K562 (cell line): Measurements from ENCODE around the gene CELA1. TPM values are rescaled to one million over a fixed set of nuclear protein-coding genes. Genes with fewer than 3 reads are reported as not detected.

ENCODE experiments used
- ATAC-seq: fragments of 200-7000 bp; cut with Tn5 transposase; 3 replicates; pipeline ENCODE4 v1.9.1; 2020; ENCODE audit warnings: moderate library complexity
- BruUV-seq: library from RNA; stranded (reverse); fragments of 400-500 nt; replicated peaks from 2 replicates; lab custom pipeline; 2021; lab: Mats Ljungman, UMichigan
- CTCF ChIA-PET: fragments of 300-600 bp; formaldehyde crosslinking; extraction: SDS; loops from one replicate; lab custom pipeline; 2021; ENCODE audit warnings: low intra/inter-chr PET ratio; lab: Yijun Ruan, JAX
- POLR2A ChIA-PET: fragments of 300-600, 350-650 bp; sonication (Branson Sonifier 250); formaldehyde crosslinking; extraction: SDS; loops from one replicate; lab custom pipeline; 2021; ENCODE audit warnings: antibody characterized with exemption, inconsistent platforms; lab: Yijun Ruan, JAX
- DNase-seq, 4 experiments: peaks; one replicate each; pipeline versions ENCODE4 v3.0.0 to v3.0.0-alpha.2; 2011 to 2018; ENCODE audit warnings: low spot score in 3 of 4, mixed read lengths in 3 of 4; ENCODE audit errors: extremely low read depth in 1 of 4
- FAIRE-seq: peaks from 2 replicates; lab custom pipeline; 2011; peaks lifted over from hg19 to GRCh38; lab: Jason Lieb, UNC
- H2AFZ ChIP-seq: 2 replicates; pipeline ENCODE4 v1.6.0; 2011; ENCODE audit warnings: low read depth, low read length, control low read depth, inconsistent platforms
- H3K27ac ChIP-seq: fragments of 200-600 bp; 3 replicates; pipeline ENCODE4 v1.8.0; 2011; ENCODE audit warnings: low read depth, mild to moderate bottlenecking, control low read depth, inconsistent platforms, low read length, moderate library complexity, mixed read lengths; ENCODE audit errors: extremely low read depth
- H3K27me3 ChIP-seq, 2 experiments: fragments of 300-600 bp in 1 of 2; 2 replicates in 1 of 2; 3 replicates in 1 of 2; pipeline versions ENCODE4 v1.6.0 to v1.8.0; 2011; ENCODE audit warnings: inconsistent platforms in 2 of 2, low read length in 2 of 2, mild to moderate bottlenecking in 1 of 2, mixed read lengths in 1 of 2, moderate library complexity in 1 of 2; ENCODE audit not compliant: control insufficient read depth in 2 of 2, insufficient read depth in 2 of 2
- H3K36me3 ChIP-seq: fragments of 300-600 bp; 3 replicates; pipeline ENCODE4 v1.8.0; 2011; ENCODE audit warnings: mild to moderate bottlenecking, low read length, inconsistent platforms; ENCODE audit not compliant: control insufficient read depth, insufficient read depth
- H3K4me1 ChIP-seq, 2 experiments: fragments of 200-600 bp in 1 of 2; replicated peaks in 1 of 2; 2 replicates in 1 of 2; 3 replicates in 1 of 2; pipeline versions ENCODE4 v1.5.1 to v1.8.0; 2011; ENCODE audit warnings: inconsistent platforms in 2 of 2, low read length in 2 of 2, mild to moderate bottlenecking in 1 of 2, mixed read lengths in 1 of 2, moderate library complexity in 1 of 2; ENCODE audit not compliant: control insufficient read depth in 2 of 2, insufficient read depth in 2 of 2
- H3K4me2 ChIP-seq: 2 replicates; pipeline ENCODE4 v1.6.1; 2011; ENCODE audit warnings: low read length, control low read depth, inconsistent platforms, mixed read lengths; ENCODE audit not compliant: insufficient read depth
- H3K4me3 ChIP-seq: fragments of 200-600 bp; sonication (generic), shearing (Covaris generic); 2 replicates; pipeline ENCODE4 v1.5.1; 2016; ENCODE audit warnings: control low read depth, inconsistent platforms
- H3K79me2 ChIP-seq: fragments of 200-600 bp; 3 replicates; pipeline ENCODE4 v1.8.0; 2011; ENCODE audit warnings: low read length, inconsistent platforms; ENCODE audit not compliant: control insufficient read depth, insufficient read depth
- H3K9ac ChIP-seq, 2 experiments: 2 replicates each; pipeline versions ENCODE4 v1.6.0 to v1.6.1; 2011; ENCODE audit warnings: low read depth in 2 of 2, low read length in 2 of 2, control low read depth in 1 of 2, inconsistent platforms in 1 of 2, mild to moderate bottlenecking in 1 of 2, mixed read lengths in 1 of 2; ENCODE audit not compliant: insufficient read depth in 1 of 2
- H3K9me1 ChIP-seq: one replicate; pipeline ENCODE4 v1.6.0; 2011; ENCODE audit warnings: inconsistent platforms, mild to moderate bottlenecking, low read length, moderate library complexity; ENCODE audit not compliant: control insufficient read depth, insufficient read depth
- H3K9me3 ChIP-seq: replicated peaks from 2 replicates; pipeline ENCODE4 v1.5.1; 2011; ENCODE audit warnings: low read depth, low read length, inconsistent platforms; ENCODE audit not compliant: control insufficient read depth, insufficient read depth
- H4K20me1 ChIP-seq: replicated peaks from 2 replicates; pipeline ENCODE4 v1.6.1; 2011; ENCODE audit warnings: low read length, inconsistent platforms, mixed read lengths; ENCODE audit not compliant: control insufficient read depth, insufficient read depth
- ARID4B ChIP-seq: sonication (generic); formaldehyde crosslinking; IDR thresholded peaks from 2 replicates; pipeline ENCODE4 v1.8.0; 2022; ENCODE audit warnings: mild to moderate bottlenecking, missing genetic modification reagents
- DPF2 ChIP-seq: fragments of 450-650 bp; IDR thresholded peaks from 2 replicates; pipeline ENCODE4 v1.6.1; 2016
- HMBOX1 ChIP-seq: sonication (generic); IDR thresholded peaks from 2 replicates; pipeline ENCODE4 v1.6.1; 2016
- RFX1 ChIP-seq: fragments of 450-650 bp; IDR thresholded peaks from 2 replicates; pipeline ENCODE4 v1.6.1; 2016; ENCODE audit warnings: mild to moderate bottlenecking, moderate library complexity
- WGBS: fragments of 100-300 bp; shearing (Covaris generic); methylation state at CpG from one replicate; pipeline ENCODE4 v1.1.6; 2016; ENCODE audit warnings: low coverage, mixed read lengths; ENCODE audit not compliant: insufficient coverage; ENCODE audit errors: missing lambda C conversion rate; 5-methylcytosine and 5-hydroxymethylcytosine counted together
- in situ Hi-C: fragments of 300-500 bp; cut with MboI; formaldehyde crosslinking; loops from 4 replicates; pipeline ENCODE4 v1.15.0; 2018; ENCODE audit warnings: inconsistent platforms, mixed read lengths
- intact Hi-C: fragments of 100-400 bp; cut with micrococcal nuclease; formaldehyde crosslinking; loops from 2 replicates; pipeline ENCODE4 v1.14.2; 2022
- polyA plus RNA-seq, 8 experiments: library from polyadenylated mRNA; depleted of rRNA in 4 of 8; stranded (reverse) in 5 of 8; unstranded in 3 of 8; fragments of >200 nt; fragmentation: Nextera tagmentation in 2 of 8; fragmentation: Illumina TruSeq in 1 of 8; extraction: Ambion mirVana in 2 of 8; extraction: Trizol in 1 of 8; gene quantifications; 2 replicates each; pipeline versions ENCODE4 v1.2.1 to v1.2.3, GENCODE V29; 2011 to 2014; ENCODE audit warnings: inconsistent platforms in 1 of 8, missing spikeins in 1 of 8
- total RNA-seq, 7 experiments: library from RNA; depleted of rRNA in 6 of 7; stranded (reverse); fragments of >200 nt in 6 of 7; fragmentation: Illumina TruSeq in 2 of 7; extraction: Trizol in 2 of 7; gene quantifications; 2 replicates each; pipeline versions ENCODE4 v1.2.1 to v1.2.3, GENCODE V29; 2011 to 2021; ENCODE audit warnings: low replicate concordance in 1 of 7

Gene CELA1
- total and polyA plus RNA-seq, 9 of the 15 experiments (the other 6 are each of a cell fraction or from before 2014, with no cell fraction given) = 0.06 to 0.27 (median 0.22) TPM; not detected in 6

- Histone ChIP-seq H2AFZ (peak overlapping the region; percentile 81), H3K9me3 (no peaks in the 10 kb centered on the region; the same call in 1 of the 2 replicates), H3K27ac (peak overlapping the region; percentile 16), H3K4me1 (peaks cover 33 to 53% of the 10 kb centered on the region in 2 experiments), H4K20me1 (no peaks in the 10 kb centered on the region), H3K79me2 (no peaks in the 10 kb centered on the region), H3K9ac (peak overlapping the region; percentile 27 to 41; a peak in 3 of 4 replicates), H3K27me3 (no peaks in the 10 kb centered on the region), H3K9me1 (no peaks in the 10 kb centered on the region), H3K4me3 (no peak overlapping the region), H3K4me2 (peak overlapping the region; percentile 59; the same call in 1 of the 2 replicates), H3K36me3 (no peaks in the 10 kb centered on the region)
- POLR2A ChIA-PET = interaction anchor here (0.7 kb wide), 1 partner anchor 1279 kb away, joined by 3 read pairs; no protein-coding TSS in a partner anchor
- WGBS = 13% methylated on average over 3 of the region's 3 CpGs
- BruUV-seq = no TSS peak
- peak; percentile 7; the same call in 2 of the 3 replicates for ATAC-seq
- TF ChIP-seq HMBOX1 (0 out of 2 replicates have a peak, but pooled peaks have one; percentile 15), RFX1 (peak; percentile 56; the same call in 1 of the 2 replicates), DPF2 (0 out of 2 replicates have a peak, but pooled peaks have one; percentile 12), ARID4B (CRISPR knock-in tag) (no peak)
- DNase-seq = no peak
- peak; percentile 55 for FAIRE-seq
- in situ Hi-C loops = no loop called here
- intact Hi-C loops = no loop called here
- CTCF ChIA-PET = no interaction called here
These were observed 27.5 kb downstream of the CELA1 start for GRCh38 chr12:51318846-51319599.
